Renal cortical epithelial cell (primary cell): ENCODE results near the gene IMPG1. TPM values are rescaled to one million over a fixed set of nuclear protein-coding genes. Genes with fewer than 3 reads are reported as not detected.

Source experiments
- DNase-seq: peaks from one replicate; pipeline ENCODE4 v3.0.0-alpha.2; 2011; ENCODE audit warnings: low read depth
- total RNA-seq: library from RNA; depleted of rRNA; stranded (reverse); fragments of >200 nt; gene quantifications from 2 replicates; pipeline ENCODE4 v1.2.3, GENCODE V29; 2014

Gene IMPG1
- 0.30 TPM in 1 of 2 replicates, not detected in the other for total RNA-seq

- DNase-seq, result no peak
These were observed at the start of gene IMPG1 for GRCh38 chr6:76072562-76072961. Gene IMPG1, minus strand, starts transcription at chr6:76072662. Its CDS starts 174 bp downstream, at chr6:76072488.

- no peak for DNase-seq
These were observed 47.8 kb upstream of the IMPG1 start for GRCh38 chr6:76120302-76120701.

- no peak for DNase-seq
These were observed 819 bp upstream of the IMPG1 start for GRCh38 chr6:76073281-76073680.

GRCh38 chr6:76057469-76057868, 15.0 kb downstream of the IMPG1 start:
- no peak for DNase-seq

- DNase-seq, result no peak
These were observed 20.1 kb downstream of the IMPG1 start for GRCh38 chr6:76052314-76052713.

GRCh38 chr6:76043690-76044089, 28.8 kb downstream of the IMPG1 start:
- DNase-seq, result no peak

GRCh38 chr6:76035713-76036112, 36.7 kb downstream of the IMPG1 start:
- DNase-seq, result no peak

- no peak for DNase-seq
These were observed 46.4 kb downstream of the IMPG1 start for GRCh38 chr6:76026101-76026500.

- DNase-seq, result no peak
These were observed 57.6 kb downstream of the IMPG1 start for GRCh38 chr6:76014626-76015530.

GRCh38 chr6:76004202-76004601, 68.3 kb downstream of the IMPG1 start:
- no peak for DNase-seq

- DNase-seq, result no peak
These were observed 68.8 kb downstream of the IMPG1 start for GRCh38 chr6:76003686-76004085.

- no peak for DNase-seq
These were observed 69.3 kb downstream of the IMPG1 start for GRCh38 chr6:76003113-76003512.

GRCh38 chr6:76000629-76001028, 71.8 kb downstream of the IMPG1 start:
- no peak for DNase-seq

- DNase-seq, result no peak
These were observed 74.8 kb downstream of the IMPG1 start for GRCh38 chr6:75997696-75998095.

GRCh38 chr6:75993236-75994162, 79.0 kb downstream of the IMPG1 start:
- DNase-seq, result no peak

GRCh38 chr6:75991941-75992340, 80.5 kb downstream of the IMPG1 start:
- no peak for DNase-seq

- DNase-seq, result no peak
These were observed 85.5 kb downstream of the IMPG1 start for GRCh38 chr6:75986935-75987334.

GRCh38 chr6:75975904-75976303, 96.6 kb downstream of the IMPG1 start:
- no peak for DNase-seq

GRCh38 chr6:75970093-75970492, 102.4 kb downstream of the IMPG1 start:
- no peak for DNase-seq

GRCh38 chr6:75968143-75968542, 104.3 kb downstream of the IMPG1 start:
- DNase-seq, result no peak

- DNase-seq, result no peak
These were observed 108.9 kb downstream of the IMPG1 start for GRCh38 chr6:75963569-75963968.

- no peak for DNase-seq
These were observed 120.3 kb downstream of the IMPG1 start for GRCh38 chr6:75952128-75952527.

GRCh38 chr6:75947935-75948334, 124.5 kb downstream of the IMPG1 start:
- DNase-seq, result no peak
